GM21360 (cell line): ENCODE data around the gene TAX1BP1.
"Not testable (repeated sequence)": the region's sequence is repeated elsewhere in the genome, so short reads cannot be mapped to it uniquely, and the experiment has no call there.

Source experiments
- ATAC-seq: cut with Tn5 transposase; IDR thresholded peaks from one replicate; pipeline ENCODE4 v1.9.1; 2021; ENCODE audit warnings: mild to moderate bottlenecking, moderate library complexity; ENCODE audit not compliant: unreplicated experiment

Gene TAX1BP1

DNA sequence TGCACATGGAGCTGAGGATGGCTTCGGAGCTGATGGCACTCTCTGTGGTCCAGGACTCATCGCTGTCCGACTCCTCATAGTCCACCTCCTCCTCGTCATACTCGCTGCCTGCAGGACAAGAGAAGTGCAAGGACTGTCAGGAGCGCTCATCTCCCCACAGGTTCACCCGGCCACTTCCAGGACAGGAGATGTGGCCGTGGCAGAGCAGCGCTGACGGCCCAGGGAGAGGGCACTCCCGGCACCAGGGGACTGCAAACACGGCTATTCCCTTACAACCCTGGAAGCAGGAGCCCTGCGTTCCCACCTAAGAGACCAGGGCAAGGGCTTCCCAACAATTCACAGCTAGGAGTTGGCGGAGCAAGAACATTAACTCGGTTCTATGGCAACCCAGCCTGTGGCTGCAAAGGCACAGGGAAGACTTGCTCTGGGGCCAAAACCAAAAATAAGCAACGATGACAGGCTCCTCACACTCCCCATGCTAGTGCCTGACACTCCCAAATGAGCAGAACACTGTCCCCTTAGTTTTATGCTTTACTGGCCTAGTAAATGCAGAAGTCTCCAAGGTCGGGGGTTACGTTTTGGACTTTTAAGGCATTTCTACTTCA lies 100.9 kb downstream of the TAX1BP1 start:
- ATAC-seq = no peak

DNA sequence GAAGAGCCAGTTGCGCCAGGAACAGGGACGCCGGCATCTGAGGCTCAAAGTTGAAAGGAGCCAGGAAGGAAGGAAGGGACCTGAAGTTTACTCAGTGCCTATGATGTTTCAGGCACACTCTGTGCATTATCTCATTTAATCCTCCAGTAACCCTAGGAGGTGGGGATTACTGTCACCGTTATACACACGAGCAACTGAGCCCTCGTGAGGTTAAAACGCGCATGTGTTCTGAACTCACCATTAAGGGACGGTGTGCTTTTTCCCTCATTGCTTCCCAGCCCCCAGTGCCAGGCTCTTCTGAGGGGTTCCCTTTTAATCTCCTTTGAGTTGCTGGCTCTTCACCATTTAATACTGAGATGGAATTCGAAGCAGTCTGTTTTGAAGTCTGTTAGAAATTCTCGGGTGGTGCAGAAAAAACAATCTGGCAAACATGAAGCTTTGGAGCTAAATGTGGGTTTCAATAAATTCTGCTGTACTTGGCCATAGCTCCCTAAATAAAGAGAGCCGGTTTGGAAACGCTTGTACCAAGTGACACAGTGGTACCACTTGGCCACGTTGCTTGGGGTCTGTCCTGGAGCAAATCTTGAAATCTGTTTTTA lies 102.2 kb downstream of the TAX1BP1 start:
- ATAC-seq = no peak

DNA sequence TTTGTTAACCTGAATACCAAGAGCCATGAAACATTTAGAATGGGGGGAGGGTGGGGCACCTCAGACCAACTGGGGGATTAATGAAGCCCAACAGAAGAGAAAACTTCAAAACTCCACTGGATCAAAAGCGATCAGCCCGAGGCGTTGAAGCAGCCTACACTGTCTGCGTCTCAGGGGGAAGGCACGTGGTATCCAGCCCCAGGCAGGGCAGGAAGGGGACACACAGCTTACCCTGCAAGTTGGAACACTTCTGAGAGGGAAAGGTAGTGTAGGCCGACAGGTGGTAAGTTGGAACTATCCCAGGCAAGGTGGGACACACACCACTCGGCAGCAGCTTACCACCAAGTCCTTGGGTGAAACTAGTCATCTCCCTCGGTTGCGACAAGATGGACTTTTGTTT lies 102.9 kb downstream of the TAX1BP1 start:
- ATAC-seq = no peak

DNA sequence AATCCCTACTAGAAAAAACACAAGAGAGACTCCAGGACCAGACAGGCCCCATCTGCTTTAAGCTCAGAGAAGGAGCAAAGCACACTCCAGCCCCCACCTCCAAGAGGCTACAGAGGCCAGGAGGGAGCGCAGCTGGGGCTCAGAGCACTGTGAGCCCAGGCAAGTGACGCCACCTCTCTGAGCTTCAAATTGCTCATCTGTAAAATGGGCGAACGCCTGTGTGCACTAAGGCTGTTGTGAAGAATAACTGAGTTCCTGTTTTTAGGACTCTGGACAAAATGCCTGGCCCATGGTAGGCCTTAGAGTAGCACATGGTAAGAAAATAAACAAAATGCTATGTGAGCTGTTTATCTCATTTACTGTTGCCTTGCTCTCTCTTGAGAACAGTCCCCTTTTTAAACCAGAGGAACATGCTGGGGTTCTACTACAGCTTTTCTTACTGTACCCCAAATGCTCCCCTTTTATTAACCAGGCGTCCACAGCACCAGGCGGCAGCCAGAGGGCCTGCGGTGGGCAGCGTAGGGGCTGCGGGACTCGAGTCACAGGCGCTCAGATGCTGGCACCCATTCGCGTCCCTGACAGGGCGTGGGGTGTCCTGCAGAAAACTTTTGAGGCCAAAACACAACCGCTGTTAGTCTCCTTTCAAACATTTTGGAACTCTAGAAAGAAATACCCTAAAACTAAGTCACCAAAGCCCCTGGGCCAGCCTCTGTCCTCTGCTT lies 103.8 kb downstream of the TAX1BP1 start:
- ATAC-seq = no peak

DNA sequence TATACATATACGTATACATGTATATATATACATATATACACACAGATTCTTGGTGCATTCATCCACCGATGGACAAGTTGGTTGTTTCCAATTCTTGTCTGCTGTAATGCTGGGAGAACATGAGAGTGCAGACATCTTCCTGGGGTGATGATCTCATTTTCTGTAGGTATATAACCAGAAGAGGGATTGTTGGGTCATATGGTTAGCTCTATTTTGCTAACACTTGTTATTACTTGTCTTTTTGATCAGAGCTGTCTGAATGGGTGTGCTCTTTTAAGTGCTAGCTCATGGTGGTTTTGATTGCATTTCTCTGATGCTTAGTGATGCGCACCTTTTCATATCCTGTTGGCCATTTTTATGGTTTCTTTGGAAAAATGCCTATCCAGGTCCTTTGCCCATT lies 106.4 kb downstream of the TAX1BP1 start:
- ATAC-seq = no peak

DNA sequence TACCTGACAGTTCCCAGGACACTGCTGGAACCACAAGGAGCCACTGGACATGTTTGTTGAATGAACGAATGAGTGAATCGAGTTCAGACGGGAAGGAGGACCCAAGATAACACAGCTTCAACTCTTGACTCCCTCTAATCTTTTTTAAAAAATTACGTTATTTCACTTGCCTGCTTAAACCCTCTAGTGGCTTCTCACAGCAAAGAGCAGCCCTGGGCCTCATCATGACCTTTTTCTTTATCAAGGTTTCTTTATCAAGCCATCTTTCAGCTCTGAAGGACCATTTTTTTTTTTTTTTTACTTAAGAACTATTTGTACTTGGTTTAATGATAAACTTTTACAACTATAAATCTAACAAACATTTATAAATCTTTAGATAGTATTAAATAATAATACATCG lies 110.6 kb downstream of the TAX1BP1 start:
- no peak for ATAC-seq

DNA sequence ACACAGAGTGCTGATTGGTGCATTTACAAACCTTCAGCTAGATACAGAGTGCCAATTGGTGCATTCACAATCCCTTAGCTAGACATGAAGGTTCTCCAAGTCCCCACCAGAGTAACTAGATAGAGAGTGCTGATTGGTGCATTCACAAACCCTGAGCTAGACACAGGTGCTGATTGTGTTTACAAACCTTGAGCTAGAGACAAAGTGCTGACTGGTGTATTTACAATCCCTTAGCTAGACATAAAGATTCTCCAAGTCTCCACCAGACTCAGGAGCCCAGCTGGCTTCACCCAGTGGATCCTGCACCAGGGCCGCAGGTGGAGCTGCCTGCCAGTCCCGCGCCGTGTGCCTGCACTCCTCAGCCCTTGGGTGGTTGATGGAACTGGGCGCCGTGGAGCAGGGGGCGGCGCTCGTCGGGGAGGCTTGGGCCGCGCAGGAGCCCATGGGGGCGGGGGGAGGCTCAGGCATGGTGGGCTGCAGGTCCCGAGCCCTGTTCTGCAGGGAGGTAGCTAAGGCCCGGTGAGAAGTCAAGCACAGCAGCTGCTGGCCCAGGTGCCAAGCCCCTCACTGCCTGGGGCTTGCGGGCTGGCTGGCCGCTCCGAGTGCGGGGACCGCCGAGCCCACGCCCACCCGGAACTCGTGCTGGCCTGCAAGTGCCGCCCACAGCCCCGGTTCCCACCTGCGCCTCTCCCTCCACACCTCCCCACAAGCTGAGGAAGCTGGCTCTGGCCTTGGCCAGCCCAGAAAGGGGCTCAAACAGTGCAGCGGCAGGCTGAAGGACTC lies 116.9 kb downstream of the TAX1BP1 start:
- not testable (repeated sequence) for ATAC-seq

DNA sequence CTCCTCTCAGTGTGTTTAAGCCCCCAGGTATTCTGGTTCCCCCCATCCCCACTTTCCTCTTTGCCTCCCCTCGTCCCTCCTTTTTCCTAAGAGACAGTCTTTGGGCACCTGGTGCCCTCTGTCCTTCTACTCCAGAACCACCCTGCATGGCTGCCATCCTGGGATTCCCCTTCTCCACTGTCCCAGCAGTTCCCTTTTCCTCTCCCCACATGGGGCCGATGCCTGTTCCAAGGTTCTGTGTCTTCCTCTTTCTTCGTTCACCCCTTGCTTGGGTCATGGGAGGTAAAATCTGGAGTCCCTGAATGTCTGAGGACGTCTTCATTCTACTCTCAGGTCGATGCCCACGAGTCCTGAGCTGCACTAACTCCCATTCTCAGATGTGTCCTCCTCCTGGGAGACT lies 120.8 kb downstream of the TAX1BP1 start:
- no peak for ATAC-seq

DNA sequence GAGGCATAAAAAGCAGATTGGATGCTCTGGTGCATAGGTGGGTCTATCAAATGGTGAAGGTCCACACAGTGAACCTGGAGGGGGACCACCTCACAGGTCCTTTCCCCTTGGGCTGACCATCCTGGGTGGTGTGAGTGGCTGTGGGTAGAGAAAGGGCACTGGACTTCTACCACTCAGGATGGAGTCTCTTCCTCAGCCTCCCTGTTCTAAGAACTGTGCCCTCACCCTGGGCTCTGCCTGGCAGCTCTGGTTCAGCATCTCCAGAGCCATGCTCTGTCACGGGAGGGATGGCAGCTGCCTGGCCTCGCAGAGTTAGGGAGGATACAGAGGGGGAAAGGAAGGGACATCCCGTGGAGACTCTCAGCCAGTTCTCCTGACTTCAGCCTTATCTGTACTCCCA lies 121.8 kb downstream of the TAX1BP1 start:
- no peak for ATAC-seq

DNA sequence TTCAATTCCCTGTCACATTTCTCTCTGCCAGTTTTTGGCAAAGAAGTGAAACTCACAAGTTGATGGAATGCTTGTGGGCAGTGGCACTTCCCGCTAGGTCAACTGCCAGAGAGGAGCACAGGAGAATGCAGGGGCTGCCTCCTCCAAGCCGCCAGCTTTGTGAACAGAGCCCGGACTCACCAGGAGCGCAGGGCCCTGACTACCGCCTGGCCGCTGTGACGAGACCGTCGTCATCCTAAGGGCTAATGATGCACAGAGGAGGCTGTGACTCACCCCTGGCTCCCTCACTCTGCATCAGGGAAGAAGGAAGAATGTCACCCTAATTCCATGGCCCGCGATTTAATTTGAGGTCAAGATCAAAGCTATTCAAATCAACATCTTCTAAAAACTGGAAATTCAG lies 123.9 kb downstream of the TAX1BP1 start:
- no peak for ATAC-seq

DNA sequence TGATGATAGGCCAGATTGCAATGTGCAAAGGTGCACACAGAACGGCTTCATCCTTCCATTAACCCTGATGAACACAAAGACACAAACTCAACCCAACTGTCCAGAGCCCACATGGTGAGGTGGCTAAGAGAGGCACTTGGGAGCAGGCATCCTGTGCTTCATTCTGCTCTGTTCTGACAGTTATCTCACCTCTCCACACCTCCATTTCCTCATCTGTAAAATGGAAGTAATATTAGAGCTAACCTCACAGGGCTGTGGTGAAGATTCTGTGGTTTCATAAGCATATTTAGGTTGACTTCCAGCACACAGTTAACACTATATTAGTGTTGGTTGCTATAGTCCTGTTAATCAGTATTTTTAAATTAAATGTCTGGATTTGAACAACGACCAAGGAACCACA lies 126.3 kb downstream of the TAX1BP1 start:
- ATAC-seq = no peak

DNA sequence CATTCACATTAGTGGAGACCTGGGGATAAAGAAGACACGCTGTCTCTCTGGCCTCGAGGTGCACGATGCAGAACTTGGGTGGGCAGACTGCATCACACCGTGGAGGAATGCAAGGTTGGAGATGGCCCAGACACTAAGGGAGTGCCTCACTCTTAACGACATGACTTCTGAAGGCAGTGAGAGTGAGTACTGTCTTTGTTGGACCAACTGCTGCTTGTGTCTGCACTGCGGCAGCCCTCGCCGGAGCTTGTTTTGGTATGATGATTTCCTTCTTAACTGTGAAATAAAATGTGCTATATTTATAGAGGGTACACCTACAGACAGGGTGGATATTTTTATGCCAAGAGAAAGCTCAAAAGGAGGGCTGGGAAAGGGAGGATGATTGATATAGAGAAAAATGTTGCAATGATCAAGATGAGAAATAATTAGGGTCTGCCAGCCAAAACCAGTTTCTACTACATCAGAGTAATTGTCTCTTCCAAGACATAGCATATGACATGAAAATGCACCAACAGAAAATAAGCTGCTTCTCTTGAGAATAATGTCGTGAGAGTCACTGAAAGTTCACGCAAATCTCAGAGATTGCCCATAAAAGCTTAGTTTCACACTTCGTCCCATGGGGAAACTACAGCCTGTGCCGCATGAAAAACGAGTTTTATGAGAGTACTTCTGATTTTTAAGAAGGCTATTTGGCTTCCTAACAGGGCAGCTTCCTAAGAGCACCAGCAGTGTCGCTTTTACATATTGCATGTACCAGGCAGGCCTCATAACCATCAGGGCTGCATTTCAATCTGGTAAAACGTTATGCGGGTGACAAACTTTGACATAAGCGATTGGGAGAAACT lies 127.1 kb downstream of the TAX1BP1 start:
- no peak for ATAC-seq

DNA sequence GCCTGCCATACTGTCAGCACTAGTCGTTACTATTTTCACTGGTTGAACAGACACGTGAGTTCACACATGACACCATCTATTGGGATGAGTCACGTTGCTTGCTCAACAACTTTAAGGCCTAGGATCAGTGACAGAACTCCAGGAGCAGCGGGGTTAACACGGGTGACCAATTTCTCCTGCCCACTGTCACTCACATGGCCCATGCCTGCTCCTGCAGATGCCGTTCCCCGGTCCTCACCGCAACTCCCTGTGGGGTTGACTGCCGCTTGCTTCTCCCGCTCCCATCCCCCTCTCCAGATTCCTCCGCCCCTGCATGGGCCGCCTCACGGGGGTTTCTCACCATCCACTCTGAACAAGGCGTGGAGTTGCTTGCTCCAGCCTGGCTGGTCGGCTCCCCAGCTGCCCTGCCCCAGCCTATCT lies 128.2 kb downstream of the TAX1BP1 start:
- no peak for ATAC-seq

DNA sequence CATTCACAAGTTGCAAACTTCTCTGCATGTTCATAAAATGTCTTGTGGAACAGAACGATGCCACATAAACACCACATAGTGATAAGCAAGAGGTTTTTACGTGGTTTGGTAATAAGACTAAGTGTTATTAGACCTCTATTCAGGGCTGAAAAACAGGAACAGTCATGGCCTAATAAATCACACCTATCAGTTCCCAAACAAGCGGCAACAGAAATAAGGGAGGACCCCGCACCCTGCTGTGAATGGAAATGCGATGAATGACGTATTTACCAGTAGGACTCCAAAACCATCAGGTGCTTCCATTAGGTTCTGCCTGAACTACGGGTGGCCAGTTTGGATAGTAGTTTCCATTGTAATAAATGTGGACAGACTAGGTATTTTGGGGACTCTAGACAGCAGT lies 129.1 kb downstream of the TAX1BP1 start:
- no peak for ATAC-seq

DNA sequence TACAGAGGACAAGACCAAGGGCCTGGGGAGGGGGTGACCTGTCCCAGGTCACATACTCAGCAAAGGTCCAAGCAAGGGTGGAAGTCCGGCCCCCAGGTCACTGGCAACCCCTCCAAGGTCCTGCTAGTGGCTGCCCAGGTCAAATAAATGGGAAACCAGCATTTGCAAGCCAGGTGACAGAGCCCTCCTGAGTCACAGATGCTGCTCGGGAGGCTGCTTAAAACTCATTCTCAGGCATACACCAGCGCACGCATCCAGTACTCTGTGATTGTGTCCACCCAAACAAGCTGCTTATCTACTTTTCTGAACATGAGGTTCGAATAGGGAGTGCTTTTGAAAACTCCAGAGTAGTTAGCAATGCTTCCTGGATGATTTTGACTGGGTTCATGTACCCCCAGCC lies 130.6 kb downstream of the TAX1BP1 start:
- ATAC-seq = no peak

DNA sequence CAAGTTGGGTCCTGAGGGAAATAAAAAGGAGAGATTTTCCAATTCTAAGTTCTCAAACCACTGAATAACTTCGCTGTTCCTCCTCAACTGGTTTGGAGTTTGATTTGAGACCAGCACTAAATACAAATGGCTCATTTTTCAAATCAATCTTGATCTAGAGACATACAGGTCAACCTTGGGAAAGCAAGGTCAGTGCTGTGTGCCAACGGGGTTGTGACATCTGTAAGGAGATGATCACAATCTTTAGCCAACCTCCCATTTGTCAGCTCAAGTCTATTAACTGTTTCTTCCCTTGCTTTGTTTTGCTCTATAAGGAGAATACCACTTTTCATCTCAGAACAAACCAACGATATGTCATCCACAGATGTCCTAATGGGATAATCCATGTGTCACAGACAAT lies 131.1 kb downstream of the TAX1BP1 start:
- no peak for ATAC-seq

DNA sequence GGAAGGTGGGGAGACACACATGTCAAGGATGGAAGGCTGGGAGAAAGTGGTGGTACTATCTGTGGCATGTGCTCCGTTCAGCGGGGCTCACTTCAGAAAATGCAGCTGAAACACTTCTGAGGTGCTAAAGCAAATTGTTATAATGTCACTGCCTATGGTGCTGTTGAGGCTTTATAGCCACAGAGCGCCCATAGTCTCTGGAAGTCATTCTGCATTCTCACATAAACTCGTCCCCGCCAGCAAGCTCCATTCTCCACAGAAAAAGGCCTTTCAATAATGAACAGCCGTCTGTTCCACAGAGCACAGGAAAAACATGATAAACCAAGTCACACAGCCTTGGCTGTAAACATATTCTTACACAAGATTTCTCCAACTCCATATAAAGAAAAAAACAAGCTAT lies 131.9 kb downstream of the TAX1BP1 start:
- ATAC-seq = no peak

DNA sequence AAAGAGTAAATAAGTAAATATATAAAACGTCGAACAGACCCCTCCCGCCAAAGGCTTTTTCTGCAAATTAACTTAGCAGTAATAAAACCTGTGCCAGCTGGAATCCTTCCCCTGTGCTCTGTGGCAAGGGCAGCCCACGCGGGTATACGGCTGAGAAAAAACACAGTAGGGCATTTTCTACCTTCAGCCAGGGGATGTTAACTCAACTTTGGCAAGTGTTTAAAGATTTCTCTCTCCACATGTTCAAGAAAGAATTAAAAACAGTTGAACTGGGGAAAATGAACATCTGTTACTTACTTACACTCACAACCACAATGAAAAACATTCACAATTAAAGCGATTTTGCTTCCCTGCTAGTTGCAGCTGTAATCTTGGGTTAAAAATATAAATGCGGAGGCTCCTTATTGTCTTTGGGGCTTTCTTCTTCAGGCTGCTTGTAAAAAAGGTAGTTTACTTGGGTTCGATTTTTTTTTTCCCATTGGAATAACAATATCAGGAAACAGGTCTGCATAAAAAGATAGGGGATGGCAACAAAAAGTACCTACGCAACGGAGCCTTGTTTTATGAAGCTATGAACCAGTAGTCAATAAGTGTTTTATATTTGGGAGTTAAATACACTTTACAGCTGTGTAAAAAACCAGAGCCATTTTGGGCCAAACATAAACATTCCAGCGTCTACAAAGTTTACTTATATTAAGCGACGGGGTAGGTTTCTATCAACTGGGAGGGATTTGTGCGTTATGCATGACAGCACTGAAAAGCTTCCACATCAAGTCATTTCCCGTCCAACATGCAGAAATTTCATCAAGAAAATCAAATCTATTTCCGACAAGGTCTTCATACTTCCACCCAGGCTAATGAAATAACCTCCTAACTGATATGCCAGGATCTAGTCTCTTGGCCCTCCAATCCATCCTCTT lies 132.7 kb downstream of the TAX1BP1 start:
- ATAC-seq = no peak
